Measurements from ENCODE around the gene FANCB.

The FANCB gene

GRCh38 chrX:14832586-14832985 is 40.3 kb downstream of the FANCB start:
- Histone ChIP-seq H4K8ac (ENCODE audit: low read length) (no peak overlapping the region), H2BK120ac (ENCODE audit: low read depth, low read length) (no peak overlapping the region), H3K4me3 (ENCODE audit: insufficient read depth in 1 of 2, low read depth in 1 of 2, low read length in 2 of 2) (no peak overlapping the region), H3K4me1 (ENCODE audit: control insufficient read depth, insufficient read depth, low read depth, low read length) (no peaks in the 10 kb centered on the region), H3K9me3 (ENCODE audit: control insufficient read depth, low read length) (no peaks in the 10 kb centered on the region), H3K4me2 (ENCODE audit: low read length, poor library complexity, severe bottlenecking) (no peak overlapping the region), H3K9ac (ENCODE audit: low read length) (no peak overlapping the region), H3K27ac (ENCODE audit: low read length, poor library complexity, severe bottlenecking) (no peak overlapping the region), H2BK5ac (ENCODE audit: low read depth, low read length, poor library complexity, severe bottlenecking) (no peak overlapping the region), H4K91ac (ENCODE audit: low read length) (no peak overlapping the region), H2AK5ac (ENCODE audit: low read length, severe bottlenecking) (no peak overlapping the region), H3K79me1 (replicated peaks; ENCODE audit: low read length, poor library complexity, severe bottlenecking) (no peaks in the 10 kb centered on the region), H2BK15ac (ENCODE audit: low read depth, poor library complexity, severe bottlenecking) (no peak overlapping the region), H2AFZ (ENCODE audit: low read depth, low read length) (no peak overlapping the region), H3K27me3 (ENCODE audit: control insufficient read depth in 1 of 2, insufficient read depth in 1 of 2, low read length in 2 of 2) (no peaks in the 10 kb centered on the region), H3K4ac (ENCODE audit: low read depth in 1 of 2, low read length in 2 of 2) (no peak overlapping the region), H3K18ac (ENCODE audit: low read depth in 1 of 2, low read length in 2 of 2) (no peak overlapping the region), H3K14ac (ENCODE audit: low read length in 2 of 2) (no peak overlapping the region), H2BK12ac (ENCODE audit: low read length in 2 of 2) (no peak overlapping the region), H3K36me3 (ENCODE audit: control insufficient read depth in 1 of 2, insufficient read depth in 2 of 2, low read depth in 1 of 2, low read length in 2 of 2) (no peaks in the 10 kb centered on the region), H3K23ac (ENCODE audit: low read length in 2 of 2) (no peak overlapping the region)
- DNase-seq: no peak

GRCh38 chrX:14832151-14832550 is 40.7 kb downstream of the FANCB start:
- Histone ChIP-seq H3K27me3 (ENCODE audit: control insufficient read depth in 1 of 2, insufficient read depth in 1 of 2, low read length in 2 of 2) (no peaks in the 10 kb centered on the region), H3K27ac (ENCODE audit: low read length, poor library complexity, severe bottlenecking) (no peak overlapping the region), H3K9ac (ENCODE audit: low read length) (no peak overlapping the region), H2BK5ac (ENCODE audit: low read depth, low read length, poor library complexity, severe bottlenecking) (no peak overlapping the region), H3K9me3 (ENCODE audit: control insufficient read depth, low read length) (no peaks in the 10 kb centered on the region), H3K79me1 (replicated peaks; ENCODE audit: low read length, poor library complexity, severe bottlenecking) (no peaks in the 10 kb centered on the region), H2BK12ac (ENCODE audit: low read length in 2 of 2) (no peak overlapping the region), H3K4me1 (ENCODE audit: control insufficient read depth, insufficient read depth, low read depth, low read length) (no peaks in the 10 kb centered on the region), H2BK120ac (ENCODE audit: low read depth, low read length) (no peak overlapping the region), H3K18ac (ENCODE audit: low read depth in 1 of 2, low read length in 2 of 2) (no peak overlapping the region), H2AK5ac (ENCODE audit: low read length, severe bottlenecking) (no peak overlapping the region), H3K14ac (ENCODE audit: low read length in 2 of 2) (no peak overlapping the region), H2BK15ac (ENCODE audit: low read depth, poor library complexity, severe bottlenecking) (no peak overlapping the region), H4K91ac (ENCODE audit: low read length) (no peak overlapping the region), H3K4ac (ENCODE audit: low read depth in 1 of 2, low read length in 2 of 2) (no peak overlapping the region), H4K8ac (ENCODE audit: low read length) (no peak overlapping the region), H3K4me2 (ENCODE audit: low read length, poor library complexity, severe bottlenecking) (no peak overlapping the region), H3K4me3 (ENCODE audit: insufficient read depth in 1 of 2, low read depth in 1 of 2, low read length in 2 of 2) (no peak overlapping the region), H3K23ac (ENCODE audit: low read length in 2 of 2) (no peak overlapping the region), H3K36me3 (ENCODE audit: control insufficient read depth in 1 of 2, insufficient read depth in 2 of 2, low read depth in 1 of 2, low read length in 2 of 2) (no peaks in the 10 kb centered on the region), H2AFZ (ENCODE audit: low read depth, low read length) (no peak overlapping the region)
- 5% methylated on average over 2 of the region's 2 CpGs for WGBS
- peak; percentile 36 for DNase-seq

GRCh38 chrX:14829643-14830042 is 43.2 kb downstream of the FANCB start:
- Histone ChIP-seq H2BK12ac (ENCODE audit: low read length in 2 of 2) (no peak overlapping the region), H3K18ac (ENCODE audit: low read depth in 1 of 2, low read length in 2 of 2) (no peak overlapping the region), H2BK15ac (ENCODE audit: low read depth, poor library complexity, severe bottlenecking) (no peak overlapping the region), H4K91ac (ENCODE audit: low read length) (no peak overlapping the region), H2BK5ac (ENCODE audit: low read depth, low read length, poor library complexity, severe bottlenecking) (no peak overlapping the region), H4K8ac (ENCODE audit: low read length) (no peak overlapping the region), H3K4me1 (ENCODE audit: control insufficient read depth, insufficient read depth, low read depth, low read length) (no peaks in the 10 kb centered on the region), H3K4ac (ENCODE audit: low read depth in 1 of 2, low read length in 2 of 2) (no peak overlapping the region), H3K14ac (ENCODE audit: low read length in 2 of 2) (no peak overlapping the region), H3K36me3 (ENCODE audit: control insufficient read depth in 1 of 2, insufficient read depth in 2 of 2, low read depth in 1 of 2, low read length in 2 of 2) (no peaks in the 10 kb centered on the region), H3K27me3 (ENCODE audit: control insufficient read depth in 1 of 2, insufficient read depth in 1 of 2, low read length in 2 of 2) (no peaks in the 10 kb centered on the region), H3K9ac (ENCODE audit: low read length) (no peak overlapping the region), H3K27ac (ENCODE audit: low read length, poor library complexity, severe bottlenecking) (no peak overlapping the region), H3K23ac (ENCODE audit: low read length in 2 of 2) (no peak overlapping the region), H3K79me1 (replicated peaks; ENCODE audit: low read length, poor library complexity, severe bottlenecking) (no peaks in the 10 kb centered on the region), H2BK120ac (ENCODE audit: low read depth, low read length) (no peak overlapping the region), H3K4me2 (ENCODE audit: low read length, poor library complexity, severe bottlenecking) (no peak overlapping the region), H2AFZ (ENCODE audit: low read depth, low read length) (no peak overlapping the region), H3K4me3 (ENCODE audit: insufficient read depth in 1 of 2, low read depth in 1 of 2, low read length in 2 of 2) (no peak overlapping the region), H3K9me3 (ENCODE audit: control insufficient read depth, low read length) (no peaks in the 10 kb centered on the region), H2AK5ac (ENCODE audit: low read length, severe bottlenecking) (no peak overlapping the region)
- DNase-seq: no peak
- 98% methylated on average over 2 of the region's 2 CpGs for WGBS

- H3K79me1 ChIP-seq (replicated peaks; ENCODE audit: low read length, poor library complexity, severe bottlenecking): no peaks in the 10 kb centered on the region
- H3K23ac ChIP-seq (ENCODE audit: low read length in 2 of 2): no peak overlapping the region
Measured at GRCh38 chrX:14826319-14826718, 46.5 kb downstream of the FANCB start.

More at GRCh38 chrX:14826319-14826718, 46.5 kb downstream of the FANCB start:
- Histone ChIP-seq H3K9me3 (ENCODE audit: control insufficient read depth, low read length) (no peaks in the 10 kb centered on the region), H4K91ac (ENCODE audit: low read length) (no peak overlapping the region), H3K18ac (ENCODE audit: low read depth in 1 of 2, low read length in 2 of 2) (no peak overlapping the region), H3K4me2 (ENCODE audit: low read length, poor library complexity, severe bottlenecking) (no peak overlapping the region), H2BK5ac (ENCODE audit: low read depth, low read length, poor library complexity, severe bottlenecking) (no peak overlapping the region), H2BK15ac (ENCODE audit: low read depth, poor library complexity, severe bottlenecking) (no peak overlapping the region), H4K8ac (ENCODE audit: low read length) (no peak overlapping the region), H2AK5ac (ENCODE audit: low read length, severe bottlenecking) (no peak overlapping the region), H3K27me3 (ENCODE audit: control insufficient read depth in 1 of 2, insufficient read depth in 1 of 2, low read length in 2 of 2) (no peaks in the 10 kb centered on the region), H2BK120ac (ENCODE audit: low read depth, low read length) (no peak overlapping the region), H3K27ac (ENCODE audit: low read length, poor library complexity, severe bottlenecking) (no peak overlapping the region), H3K36me3 (ENCODE audit: control insufficient read depth in 1 of 2, insufficient read depth in 2 of 2, low read depth in 1 of 2, low read length in 2 of 2) (no peaks in the 10 kb centered on the region), H2BK12ac (ENCODE audit: low read length in 2 of 2) (no peak overlapping the region), H3K9ac (ENCODE audit: low read length) (no peak overlapping the region), H3K4me1 (ENCODE audit: control insufficient read depth, insufficient read depth, low read depth, low read length) (no peaks in the 10 kb centered on the region), H3K4ac (ENCODE audit: low read depth in 1 of 2, low read length in 2 of 2) (no peak overlapping the region), H3K4me3 (ENCODE audit: insufficient read depth in 1 of 2, low read depth in 1 of 2, low read length in 2 of 2) (no peak overlapping the region), H3K14ac (ENCODE audit: low read length in 2 of 2) (no peak overlapping the region), H2AFZ (ENCODE audit: low read depth, low read length) (no peak overlapping the region)
- WGBS: no CpG with 5 or more reads among the region's 3 CpGs
- no peak for DNase-seq
